ENCODE measurements around the gene ADD3.

The ADD3 gene

DNA sequence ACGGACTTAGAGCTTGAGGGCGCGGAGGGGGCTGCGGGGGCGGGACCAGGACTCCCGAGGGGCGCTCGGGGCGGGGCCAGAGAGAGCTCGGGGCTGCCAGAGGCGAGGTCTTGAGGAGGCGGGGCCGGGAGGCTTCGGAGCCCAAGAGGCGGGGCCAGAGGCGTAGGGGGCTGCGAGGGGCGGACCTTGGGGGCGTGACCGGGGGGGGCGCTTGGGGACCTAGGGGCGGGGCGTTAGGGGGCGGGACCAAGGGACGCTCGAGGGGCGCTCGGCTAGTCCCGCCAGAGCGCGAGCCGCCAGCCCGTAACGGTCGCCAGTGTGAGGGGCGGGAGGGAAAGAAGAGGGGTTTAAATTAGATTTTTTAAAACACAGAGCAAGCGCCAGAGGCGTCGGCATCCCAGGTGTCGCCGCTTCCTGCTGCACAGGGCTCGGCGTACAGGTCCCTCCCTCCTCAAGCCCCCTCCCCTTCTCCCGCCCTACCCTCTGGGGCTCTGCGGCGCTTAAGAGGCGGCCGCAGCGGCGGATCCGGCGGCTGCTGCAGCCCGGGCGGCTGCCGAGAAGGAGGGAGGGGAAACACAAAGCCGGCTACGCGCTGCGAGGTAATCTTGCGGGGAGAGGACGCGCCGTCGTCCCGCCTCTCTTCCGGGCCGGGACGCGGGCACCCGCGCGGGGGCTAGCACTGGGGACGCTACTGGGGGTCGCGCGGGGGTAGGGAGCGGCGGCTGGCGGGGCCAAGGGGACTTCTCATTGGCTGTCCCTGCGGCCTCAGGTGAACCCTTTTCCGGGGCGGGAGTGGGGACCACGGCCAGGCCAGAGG is at the start of gene ADD3 (continued):
- TF ChIP-seq REST (tag by site-specific recombination; IDR thresholded peaks at IDR 0.05) (0 out of 2 replicates have a peak, but pooled peaks have one; percentile 9), SP2 (tag by site-specific recombination; IDR thresholded peaks at IDR 0.05) (peak; percentile 82), ZNF239 (tag by site-specific recombination; IDR thresholded peaks at IDR 0.05) (no peak), ZNF585B (tag by site-specific recombination; IDR thresholded peaks at IDR 0.05) (no peak), GLIS2 (tag by site-specific recombination; IDR thresholded peaks at IDR 0.05) (peak; percentile 100), GLIS1 (tag by site-specific recombination; IDR thresholded peaks at IDR 0.05) (peak; percentile 93), ZNF311 (tag by site-specific recombination; IDR thresholded peaks at IDR 0.05; ENCODE audit: borderline replicate concordance) (no peak), ZIC2 (tag by site-specific recombination; IDR thresholded peaks at IDR 0.05) (peak; percentile 63), MYNN (tag by site-specific recombination; IDR thresholded peaks at IDR 0.05; ENCODE audit: borderline replicate concordance) (no peak), ATF2 (tag by site-specific recombination; IDR thresholded peaks at IDR 0.05; ENCODE audit: low read depth) (no peak), ZNF175 (tag by site-specific recombination; IDR thresholded peaks at IDR 0.05) (no peak), ZNF148 (tag by site-specific recombination; IDR thresholded peaks at IDR 0.05; ENCODE audit: borderline replicate concordance) (no peak), ZNF76 (tag by site-specific recombination; IDR thresholded peaks at IDR 0.05; ENCODE audit: borderline replicate concordance, low read depth) (peak; percentile 78)
- TF ChIP-seq, protein P1, sequence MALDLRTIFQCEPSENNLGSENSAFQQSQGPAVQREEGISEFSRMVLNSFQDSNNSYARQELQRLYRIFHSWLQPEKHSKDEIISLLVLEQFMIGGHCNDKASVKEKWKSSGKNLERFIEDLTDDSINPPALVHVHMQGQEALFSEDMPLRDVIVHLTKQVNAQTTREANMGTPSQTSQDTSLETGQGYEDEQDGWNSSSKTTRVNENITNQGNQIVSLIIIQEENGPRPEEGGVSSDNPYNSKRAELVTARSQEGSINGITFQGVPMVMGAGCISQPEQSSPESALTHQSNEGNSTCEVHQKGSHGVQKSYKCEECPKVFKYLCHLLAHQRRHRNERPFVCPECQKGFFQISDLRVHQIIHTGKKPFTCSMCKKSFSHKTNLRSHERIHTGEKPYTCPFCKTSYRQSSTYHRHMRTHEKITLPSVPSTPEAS (tag by site-specific recombination; IDR thresholded peaks at IDR 0.05): no peak
- TF ChIP-seq, protein P2, sequence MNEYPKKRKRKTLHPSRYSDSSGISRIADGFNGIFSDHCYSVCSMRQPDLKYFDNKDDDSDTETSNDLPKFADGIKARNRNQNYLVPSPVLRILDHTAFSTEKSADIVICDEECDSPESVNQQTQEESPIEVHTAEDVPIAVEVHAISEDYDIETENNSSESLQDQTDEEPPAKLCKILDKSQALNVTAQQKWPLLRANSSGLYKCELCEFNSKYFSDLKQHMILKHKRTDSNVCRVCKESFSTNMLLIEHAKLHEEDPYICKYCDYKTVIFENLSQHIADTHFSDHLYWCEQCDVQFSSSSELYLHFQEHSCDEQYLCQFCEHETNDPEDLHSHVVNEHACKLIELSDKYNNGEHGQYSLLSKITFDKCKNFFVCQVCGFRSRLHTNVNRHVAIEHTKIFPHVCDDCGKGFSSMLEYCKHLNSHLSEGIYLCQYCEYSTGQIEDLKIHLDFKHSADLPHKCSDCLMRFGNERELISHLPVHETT (tag by site-specific recombination; IDR thresholded peaks at IDR 0.05): no peak
- TF ChIP-seq, protein P3, sequence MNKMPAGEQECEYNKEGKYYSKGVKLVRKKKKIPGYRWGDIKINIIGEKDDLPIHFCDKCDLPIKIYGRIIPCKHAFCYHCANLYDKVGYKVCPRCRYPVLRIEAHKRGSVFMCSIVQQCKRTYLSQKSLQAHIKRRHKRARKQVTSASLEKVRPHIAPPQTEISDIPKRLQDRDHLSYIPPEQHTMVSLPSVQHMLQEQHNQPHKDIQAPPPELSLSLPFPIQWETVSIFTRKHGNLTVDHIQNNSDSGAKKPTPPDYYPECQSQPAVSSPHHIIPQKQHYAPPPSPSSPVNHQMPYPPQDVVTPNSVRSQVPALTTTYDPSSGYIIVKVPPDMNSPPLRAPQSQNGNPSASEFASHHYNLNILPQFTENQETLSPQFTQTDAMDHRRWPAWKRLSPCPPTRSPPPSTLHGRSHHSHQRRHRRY (tag by site-specific recombination; IDR thresholded peaks at IDR 0.05): no peak
- TF ChIP-seq, protein P4, sequence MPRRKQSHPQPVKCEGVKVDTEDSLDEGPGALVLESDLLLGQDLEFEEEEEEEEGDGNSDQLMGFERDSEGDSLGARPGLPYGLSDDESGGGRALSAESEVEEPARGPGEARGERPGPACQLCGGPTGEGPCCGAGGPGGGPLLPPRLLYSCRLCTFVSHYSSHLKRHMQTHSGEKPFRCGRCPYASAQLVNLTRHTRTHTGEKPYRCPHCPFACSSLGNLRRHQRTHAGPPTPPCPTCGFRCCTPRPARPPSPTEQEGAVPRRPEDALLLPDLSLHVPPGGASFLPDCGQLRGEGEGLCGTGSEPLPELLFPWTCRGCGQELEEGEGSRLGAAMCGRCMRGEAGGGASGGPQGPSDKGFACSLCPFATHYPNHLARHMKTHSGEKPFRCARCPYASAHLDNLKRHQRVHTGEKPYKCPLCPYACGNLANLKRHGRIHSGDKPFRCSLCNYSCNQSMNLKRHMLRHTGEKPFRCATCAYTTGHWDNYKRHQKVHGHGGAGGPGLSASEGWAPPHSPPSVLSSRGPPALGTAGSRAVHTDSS (tag by site-specific recombination; IDR thresholded peaks at IDR 0.05): no peak
- TF ChIP-seq, protein P5, sequence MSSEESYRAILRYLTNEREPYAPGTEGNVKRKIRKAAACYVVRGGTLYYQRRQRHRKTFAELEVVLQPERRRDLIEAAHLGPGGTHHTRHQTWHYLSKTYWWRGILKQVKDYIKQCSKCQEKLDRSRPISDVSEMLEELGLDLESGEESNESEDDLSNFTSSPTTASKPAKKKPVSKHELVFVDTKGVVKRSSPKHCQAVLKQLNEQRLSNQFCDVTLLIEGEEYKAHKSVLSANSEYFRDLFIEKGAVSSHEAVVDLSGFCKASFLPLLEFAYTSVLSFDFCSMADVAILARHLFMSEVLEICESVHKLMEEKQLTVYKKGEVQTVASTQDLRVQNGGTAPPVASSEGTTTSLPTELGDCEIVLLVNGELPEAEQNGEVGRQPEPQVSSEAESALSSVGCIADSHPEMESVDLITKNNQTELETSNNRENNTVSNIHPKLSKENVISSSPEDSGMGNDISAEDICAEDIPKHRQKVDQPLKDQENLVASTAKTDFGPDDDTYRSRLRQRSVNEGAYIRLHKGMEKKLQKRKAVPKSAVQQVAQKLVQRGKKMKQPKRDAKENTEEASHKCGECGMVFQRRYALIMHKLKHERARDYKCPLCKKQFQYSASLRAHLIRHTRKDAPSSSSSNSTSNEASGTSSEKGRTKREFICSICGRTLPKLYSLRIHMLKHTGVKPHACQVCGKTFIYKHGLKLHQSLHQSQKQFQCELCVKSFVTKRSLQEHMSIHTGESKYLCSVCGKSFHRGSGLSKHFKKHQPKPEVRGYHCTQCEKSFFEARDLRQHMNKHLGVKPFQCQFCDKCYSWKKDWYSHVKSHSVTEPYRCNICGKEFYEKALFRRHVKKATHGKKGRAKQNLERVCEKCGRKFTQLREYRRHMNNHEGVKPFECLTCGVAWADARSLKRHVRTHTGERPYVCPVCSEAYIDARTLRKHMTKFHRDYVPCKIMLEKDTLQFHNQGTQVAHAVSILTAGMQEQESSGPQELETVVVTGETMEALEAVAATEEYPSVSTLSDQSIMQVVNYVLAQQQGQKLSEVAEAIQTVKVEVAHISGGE (tag by site-specific recombination; conservative IDR thresholded peaks at IDR 0.05; ENCODE audit: low read depth): peak; percentile 47; the same call in 1 of the 2 replicates

All from HEK293 (cell line).